ENCODE results near the gene NUDT3.

DNA sequence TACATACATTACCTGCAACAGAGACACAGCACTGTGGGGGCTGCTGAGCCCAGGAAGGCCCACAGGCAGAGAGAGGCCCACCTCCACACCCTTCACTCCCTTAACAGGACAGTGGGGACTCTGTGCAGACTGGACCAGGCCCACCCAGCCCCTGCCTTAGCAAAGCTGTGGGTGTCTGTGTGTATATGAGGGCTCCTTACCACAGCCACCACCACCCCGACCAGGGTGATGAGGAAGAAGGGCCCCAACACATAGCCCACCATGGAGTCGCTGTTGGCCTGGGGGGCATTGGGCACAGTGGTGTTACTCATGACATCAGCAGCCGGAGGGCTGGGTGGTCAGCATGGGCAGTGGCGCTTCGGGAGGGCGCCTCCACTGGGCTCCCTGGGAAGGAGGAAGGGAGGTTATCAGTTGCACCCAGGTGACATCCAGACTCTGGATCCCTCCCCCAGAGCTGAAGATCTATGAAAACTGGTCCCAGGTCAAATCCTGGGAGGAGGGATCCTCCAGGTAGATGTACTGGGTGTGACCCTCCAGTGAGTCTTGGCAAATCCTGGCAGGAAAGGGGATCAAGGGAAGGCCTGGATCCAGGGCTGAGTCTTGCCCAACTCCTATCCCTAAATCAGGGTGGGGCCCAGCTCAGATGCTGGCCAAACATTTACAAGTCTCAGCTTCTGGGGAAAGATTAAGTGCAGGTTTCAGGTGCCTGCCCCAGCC lies 144.8 kb downstream of the NUDT3 start:
- TF ChIP-seq, protein P1, sequence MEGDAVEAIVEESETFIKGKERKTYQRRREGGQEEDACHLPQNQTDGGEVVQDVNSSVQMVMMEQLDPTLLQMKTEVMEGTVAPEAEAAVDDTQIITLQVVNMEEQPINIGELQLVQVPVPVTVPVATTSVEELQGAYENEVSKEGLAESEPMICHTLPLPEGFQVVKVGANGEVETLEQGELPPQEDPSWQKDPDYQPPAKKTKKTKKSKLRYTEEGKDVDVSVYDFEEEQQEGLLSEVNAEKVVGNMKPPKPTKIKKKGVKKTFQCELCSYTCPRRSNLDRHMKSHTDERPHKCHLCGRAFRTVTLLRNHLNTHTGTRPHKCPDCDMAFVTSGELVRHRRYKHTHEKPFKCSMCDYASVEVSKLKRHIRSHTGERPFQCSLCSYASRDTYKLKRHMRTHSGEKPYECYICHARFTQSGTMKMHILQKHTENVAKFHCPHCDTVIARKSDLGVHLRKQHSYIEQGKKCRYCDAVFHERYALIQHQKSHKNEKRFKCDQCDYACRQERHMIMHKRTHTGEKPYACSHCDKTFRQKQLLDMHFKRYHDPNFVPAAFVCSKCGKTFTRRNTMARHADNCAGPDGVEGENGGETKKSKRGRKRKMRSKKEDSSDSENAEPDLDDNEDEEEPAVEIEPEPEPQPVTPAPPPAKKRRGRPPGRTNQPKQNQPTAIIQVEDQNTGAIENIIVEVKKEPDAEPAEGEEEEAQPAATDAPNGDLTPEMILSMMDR (IDR thresholded peaks at IDR 0.05) = no peak
- TF ChIP-seq POLR2A (IDR thresholded peaks at IDR 0.05) = no peak
